Pancreas (tissue), 10 donors: ENCODE data around the gene HSPA4. TPM values are rescaled to one million over a fixed set of nuclear protein-coding genes. Genes with fewer than 3 reads are reported as not detected.
A peak's percentile ranks its signal among the peaks of the same experiment; 100 is the strongest.
"Not testable (repeated sequence)": the region's sequence is repeated elsewhere in the genome, so short reads cannot be mapped to it uniquely, and the experiment has no call there.

ENCODE experiments used
- ATAC-seq, 4 donors: fragments of 200-7000 bp; cut with Tn5 transposase; one replicate each; pipeline versions ENCODE4 v1.8.0 to v1.9.1; 2020; ENCODE audit warnings: mild to moderate bottlenecking in 4 of 4, moderate library complexity in 4 of 4
- DNase-seq, 6 donors: peaks; one replicate each; pipeline ENCODE4 v3.0.0-alpha.2; 2020
- FAIRE-seq: peaks from 2 replicates; lab custom pipeline; 2012; peaks lifted over from hg19 to GRCh38; lab: Jason Lieb, UNC
- H3K27ac ChIP-seq, 4 donors: fragments of 200-600 bp; sonication (generic); 1 replicate in 3 of 4; 2 replicates in 1 of 4; pipeline versions ENCODE4 v1.5.0 to v1.8.0; 2020
- H3K27me3 ChIP-seq, 4 donors: fragments of 200-600 bp; one replicate each; pipeline ENCODE4 v1.8.0; 2021
- H3K36me3 ChIP-seq, 3 donors: fragments of 200-600 bp; sonication (generic) in 1 of 3; one replicate each; pipeline versions ENCODE4 v1.5.0 to v1.8.0; 2020 to 2021
- H3K4me1 ChIP-seq, 3 donors: fragments of 200-600 bp; one replicate each; pipeline ENCODE4 v1.8.0; 2021
- H3K4me3 ChIP-seq, 4 donors: fragments of 200-600 bp; sonication (generic) in 2 of 4; one replicate each; pipeline versions ENCODE4 v1.5.0 to v1.8.0; 2020 to 2021
- H3K9me3 ChIP-seq, 4 donors: fragments of 200-600 bp; one replicate each; pipeline ENCODE4 v1.8.0; 2021
- WGBS, 2 donors: extraction: QIAGEN DNeasy Blood & Tissue Kit; methylation state at CpG; one replicate each; pipeline ENCODE4 v1.1.7; 2013; 5-methylcytosine and 5-hydroxymethylcytosine counted together
- intact Hi-C, 3 donors: fragments of 100-400 bp; cut with DNase I; formaldehyde crosslinking; loops; one replicate each; pipeline versions ENCODE4 v1.11.1 to v1.14.2; 2022
- polyA plus RNA-seq, 2 donors: library from polyadenylated mRNA; stranded (reverse); fragments of 200-250 nt; gene quantifications; one replicate each; pipeline ENCODE4 v1.2.3, GENCODE V29; 2013
- total RNA-seq, 6 donors: library from RNA; stranded (reverse); fragmentation: NEBNext Ultra II Directional in 4 of 6; extraction: Animal tissue kit (Norgen Biotek cat#: 25700) in 4 of 6; gene quantifications; one replicate each; pipeline versions ENCODE4 v1.2.1 to v1.2.4, GENCODE V29; 2021 to 2023
- TF ChIP-seq, protein P1 (sequence below), 4 donors: fragments of 200-600 bp; sonication (generic) in 3 of 4; IDR thresholded peaks; one replicate each; pipeline versions ENCODE4 v1.5.0 to v1.8.0; 2021; ENCODE audit warnings: antibody characterized with exemption in 4 of 4
- donor health status: healthy with polysubstance abuse.
- donor health status: DM: no; HTN: no; CAD: no; lungs with moderate emphysema.
- donor health status: DM: no; HTN: no; CAD: no.
- donor health status: control.
- donor health status: control.
- donor health status: Bipolar disorder and iron deficiency.
- donor health status: DM: yes; HTN: yes; CAD: no.
- donor health status: DM: no; HTN: no; CAD: no.
- donor health status: DM: no; HTN: no; CAD: no.
- donor health status: DM: yes; HTN: yes; CAD: no.

HSPA4 gene
- total RNA-seq (10 to 100 TPM; 21.3 to 44.0 (median 32.4) TPM), polyA plus RNA-seq (10 to 100 TPM; 29.9 to 33.5 TPM)

DNA sequence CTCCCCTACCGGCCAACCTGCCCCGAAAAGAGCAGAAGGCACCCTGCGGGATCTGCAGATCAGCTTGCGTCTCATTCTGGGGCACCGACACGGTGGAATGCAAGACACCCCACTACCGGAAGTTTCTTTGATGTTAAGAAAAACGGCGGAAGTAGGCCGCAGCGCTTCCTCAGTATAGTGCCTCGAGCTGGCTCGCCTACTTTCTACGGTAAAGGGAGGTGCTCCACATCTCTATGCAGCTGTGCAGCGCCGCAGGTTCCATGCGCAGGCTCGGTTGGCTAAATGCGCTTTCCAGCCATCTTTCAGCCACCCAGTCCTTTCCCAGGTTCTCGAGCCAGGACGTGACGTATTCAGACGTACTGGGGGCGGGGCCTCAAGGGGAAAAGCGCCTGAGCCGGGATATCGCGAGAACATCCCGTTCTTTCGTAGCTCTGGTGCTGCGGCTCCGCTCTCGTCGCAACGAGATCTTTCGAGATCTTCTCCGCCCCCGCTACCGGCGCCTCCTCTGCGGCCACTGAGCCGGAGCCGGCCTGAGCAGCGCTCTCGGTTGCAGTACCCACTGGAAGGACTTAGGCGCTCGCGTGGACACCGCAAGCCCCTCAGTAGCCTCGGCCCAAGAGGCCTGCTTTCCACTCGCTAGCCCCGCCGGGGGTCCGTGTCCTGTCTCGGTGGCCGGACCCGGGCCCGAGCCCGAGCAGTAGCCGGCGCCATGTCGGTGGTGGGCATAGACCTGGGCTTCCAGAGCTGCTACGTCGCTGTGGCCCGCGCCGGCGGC is at the start of gene HSPA4:
Gene HSPA4, plus strand, starts transcription at position 472 of the 775 bp plus-strand sequence. Its CDS starts 238 bp downstream, at position 710.
- WGBS, 2 donors: 0% methylated on average over 66 to 68 of the region's 68 CpGs
- intact Hi-C loops: no loop called here
- ATAC-seq (peak; percentile 90 to 96 (median 94)), FAIRE-seq (no peak), DNase-seq (peak; percentile 94 to 98 (median 98))
- peak within 1 kb of the TSS; percentile 91 to 100 (median 99) for H3K27ac ChIP-seq
- H3K27me3 ChIP-seq: no peaks in the 10 kb centered on the region
- peak within 1 kb of the TSS; percentile 58 to 93 (median 84) for H3K4me3 ChIP-seq
- TF ChIP-seq, protein P1, sequence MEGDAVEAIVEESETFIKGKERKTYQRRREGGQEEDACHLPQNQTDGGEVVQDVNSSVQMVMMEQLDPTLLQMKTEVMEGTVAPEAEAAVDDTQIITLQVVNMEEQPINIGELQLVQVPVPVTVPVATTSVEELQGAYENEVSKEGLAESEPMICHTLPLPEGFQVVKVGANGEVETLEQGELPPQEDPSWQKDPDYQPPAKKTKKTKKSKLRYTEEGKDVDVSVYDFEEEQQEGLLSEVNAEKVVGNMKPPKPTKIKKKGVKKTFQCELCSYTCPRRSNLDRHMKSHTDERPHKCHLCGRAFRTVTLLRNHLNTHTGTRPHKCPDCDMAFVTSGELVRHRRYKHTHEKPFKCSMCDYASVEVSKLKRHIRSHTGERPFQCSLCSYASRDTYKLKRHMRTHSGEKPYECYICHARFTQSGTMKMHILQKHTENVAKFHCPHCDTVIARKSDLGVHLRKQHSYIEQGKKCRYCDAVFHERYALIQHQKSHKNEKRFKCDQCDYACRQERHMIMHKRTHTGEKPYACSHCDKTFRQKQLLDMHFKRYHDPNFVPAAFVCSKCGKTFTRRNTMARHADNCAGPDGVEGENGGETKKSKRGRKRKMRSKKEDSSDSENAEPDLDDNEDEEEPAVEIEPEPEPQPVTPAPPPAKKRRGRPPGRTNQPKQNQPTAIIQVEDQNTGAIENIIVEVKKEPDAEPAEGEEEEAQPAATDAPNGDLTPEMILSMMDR (IDR thresholded peaks at IDR 0.05): no peak
- H3K36me3 ChIP-seq: no peaks in the 10 kb centered on the region
- H3K9me3 ChIP-seq: no peaks in the 10 kb centered on the region
- peaks cover 10 to 23% (median 17%) of the 10 kb centered on the region in 3 donors for H3K4me1 ChIP-seq

- DNase-seq (no peak), ATAC-seq (peak in 1 of 4 donors; percentile 42), FAIRE-seq (no peak)
- TF ChIP-seq, protein P1 (IDR thresholded peaks at IDR 0.05): no peak
- H3K9me3 ChIP-seq: no peaks in the 10 kb centered on the region
- intact Hi-C loops: no loop called here
- no peak overlapping the region for H3K4me3 ChIP-seq
- no peaks in the 10 kb centered on the region for H3K4me1 ChIP-seq
- no peaks in the 10 kb centered on the region for H3K27me3 ChIP-seq
- WGBS, 2 donors: 43 to 56% methylated on average over 1 of the region's 1 CpG
- peaks cover 0 to 7% (median 0%) of the 10 kb centered on the region in 3 donors for H3K36me3 ChIP-seq
- H3K27ac ChIP-seq: peak overlapping the region in 1 of 4 donors; percentile 21
These were observed 45.2 kb upstream of the HSPA4 start for GRCh38 chr5:133006653-133007052.

DNA sequence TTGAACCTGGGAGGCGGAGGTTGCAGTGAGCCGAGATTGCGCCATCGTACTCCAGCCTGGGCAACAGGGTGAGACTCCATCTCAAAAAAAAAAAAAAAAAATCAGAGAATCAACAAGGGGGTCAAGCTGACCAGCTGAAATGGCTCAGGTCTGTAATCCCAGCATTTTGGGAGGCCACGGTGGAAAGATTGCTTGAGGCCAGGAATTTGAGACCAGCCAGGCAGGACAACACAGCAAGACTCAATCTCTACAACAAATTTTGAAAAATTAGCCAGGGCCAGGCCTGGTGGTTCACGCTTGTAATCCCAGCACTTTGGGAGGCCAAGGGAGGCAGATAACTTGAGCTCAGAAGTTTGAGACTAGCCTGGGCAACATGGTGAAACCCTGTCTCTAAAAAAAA is 43.4 kb upstream of the HSPA4 start:
- H3K4me3 ChIP-seq, H3K4me1 ChIP-seq, H3K9me3 ChIP-seq, H3K27me3 ChIP-seq, H3K27ac ChIP-seq, H3K36me3 ChIP-seq, ATAC-seq, intact Hi-C loops, FAIRE-seq, DNase-seq: not testable (repeated sequence)
- 80 to 82% methylated on average over 6 of the region's 6 CpGs for WGBS, 2 donors

GRCh38 chr5:133015466-133015865 is 36.3 kb upstream of the HSPA4 start:
- H3K27ac ChIP-seq: peak overlapping the region in 1 of 4 donors; percentile 92
- no peaks in the 10 kb centered on the region for H3K36me3 ChIP-seq
- TF ChIP-seq, protein P1 (IDR thresholded peaks at IDR 0.05): no peak
- H3K27me3 ChIP-seq: no peaks in the 10 kb centered on the region
- no peak overlapping the region for H3K4me3 ChIP-seq
- DNase-seq: no peak
- peaks cover 0 to 7% (median 6%) of the 10 kb centered on the region in 3 donors for H3K4me1 ChIP-seq
- FAIRE-seq: no peak
- intact Hi-C loops: no loop called here
- WGBS, 2 donors: 91 to 94% methylated on average over 1 of the region's 1 CpG
- H3K9me3 ChIP-seq: no peaks in the 10 kb centered on the region
- no peak for ATAC-seq

- peak; percentile 14 to 67 (median 42) for ATAC-seq
- no peak overlapping the region for H3K4me3 ChIP-seq
- no peaks in the 10 kb centered on the region for H3K9me3 ChIP-seq
- H3K27me3 ChIP-seq: no peaks in the 10 kb centered on the region
- TF ChIP-seq, protein P1 (IDR thresholded peaks at IDR 0.05): no peak
- DNase-seq: no peak
- peaks cover 0 to 7% (median 6%) of the 10 kb centered on the region in 3 donors for H3K4me1 ChIP-seq
- no peak for FAIRE-seq
- 38 to 41% methylated on average over 4 of the region's 4 CpGs for WGBS, 2 donors
- no peaks in the 10 kb centered on the region for H3K36me3 ChIP-seq
- H3K27ac ChIP-seq: peak overlapping the region in 3 of 4 donors; percentile 67 to 92 (median 87)
- intact Hi-C loops: no loop called here
These were observed 33.8 kb upstream of the HSPA4 start for GRCh38 chr5:133017964-133018363.

DNA sequence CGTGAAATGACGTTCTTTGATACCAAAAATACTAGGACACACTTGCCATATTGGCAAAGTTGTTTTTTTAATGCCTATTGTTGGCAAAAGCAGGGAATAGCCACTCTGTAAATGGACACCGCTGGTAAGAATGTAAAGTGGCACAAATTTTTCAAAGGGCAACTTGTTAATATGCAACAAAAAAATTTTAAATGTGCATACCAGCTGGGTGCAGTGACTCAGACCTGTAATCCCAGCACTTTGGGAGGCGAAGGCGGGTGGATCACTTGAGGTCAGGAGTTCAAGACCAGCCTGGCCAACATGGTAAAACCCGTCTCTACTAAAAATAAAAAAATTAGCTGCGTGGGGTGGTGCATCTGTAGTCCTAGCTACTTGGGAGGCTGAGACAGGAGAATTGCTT is 32.3 kb upstream of the HSPA4 start:
- FAIRE-seq, H3K4me3 ChIP-seq, H3K36me3 ChIP-seq, H3K27me3 ChIP-seq, DNase-seq, H3K27ac ChIP-seq, intact Hi-C loops, ATAC-seq, H3K9me3 ChIP-seq, H3K4me1 ChIP-seq: not testable (repeated sequence)
- 93 to 96% methylated on average over 7 of the region's 7 CpGs for WGBS, 2 donors
